ENCODE data around the gene HSD17B3.

DNA sequence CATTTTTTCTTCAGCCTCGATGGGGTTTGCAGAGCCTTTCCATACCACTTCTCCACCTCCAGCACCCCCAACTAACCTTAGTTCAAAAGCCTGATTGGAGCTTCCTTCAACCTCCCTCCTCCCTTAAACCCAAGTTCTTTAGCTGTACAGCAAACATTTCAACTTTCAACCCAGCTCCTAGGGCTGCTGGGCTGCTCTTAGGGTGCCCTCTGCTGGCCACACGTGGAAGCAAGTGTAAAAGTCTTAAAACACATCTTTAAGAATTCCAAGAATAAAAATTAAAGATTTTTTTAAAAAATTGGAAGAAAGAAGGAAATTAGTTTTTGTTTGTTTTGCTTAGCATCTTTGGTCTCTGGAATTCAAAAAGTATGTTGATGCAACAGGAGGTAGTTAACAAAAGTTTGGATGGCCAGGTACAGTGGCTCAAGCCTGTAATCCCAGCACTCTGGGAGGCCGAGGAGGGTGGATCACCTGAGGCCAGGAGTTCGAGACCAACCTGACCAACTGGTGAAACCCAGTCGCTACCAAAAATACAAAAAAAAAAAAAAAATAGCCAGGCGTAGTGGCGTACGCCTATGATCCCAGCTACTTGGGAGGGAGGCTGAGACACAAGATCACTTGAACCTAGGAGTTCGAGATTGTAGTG is 15.5 kb upstream of the HSD17B3 start:
- TF ChIP-seq EZH2 (IDR thresholded peaks at IDR 0.05; ENCODE audit: borderline replicate concordance, low read length): no peak
- TF ChIP-seq, protein P1, sequence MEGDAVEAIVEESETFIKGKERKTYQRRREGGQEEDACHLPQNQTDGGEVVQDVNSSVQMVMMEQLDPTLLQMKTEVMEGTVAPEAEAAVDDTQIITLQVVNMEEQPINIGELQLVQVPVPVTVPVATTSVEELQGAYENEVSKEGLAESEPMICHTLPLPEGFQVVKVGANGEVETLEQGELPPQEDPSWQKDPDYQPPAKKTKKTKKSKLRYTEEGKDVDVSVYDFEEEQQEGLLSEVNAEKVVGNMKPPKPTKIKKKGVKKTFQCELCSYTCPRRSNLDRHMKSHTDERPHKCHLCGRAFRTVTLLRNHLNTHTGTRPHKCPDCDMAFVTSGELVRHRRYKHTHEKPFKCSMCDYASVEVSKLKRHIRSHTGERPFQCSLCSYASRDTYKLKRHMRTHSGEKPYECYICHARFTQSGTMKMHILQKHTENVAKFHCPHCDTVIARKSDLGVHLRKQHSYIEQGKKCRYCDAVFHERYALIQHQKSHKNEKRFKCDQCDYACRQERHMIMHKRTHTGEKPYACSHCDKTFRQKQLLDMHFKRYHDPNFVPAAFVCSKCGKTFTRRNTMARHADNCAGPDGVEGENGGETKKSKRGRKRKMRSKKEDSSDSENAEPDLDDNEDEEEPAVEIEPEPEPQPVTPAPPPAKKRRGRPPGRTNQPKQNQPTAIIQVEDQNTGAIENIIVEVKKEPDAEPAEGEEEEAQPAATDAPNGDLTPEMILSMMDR (IDR thresholded peaks at IDR 0.05; ENCODE audit: low read length): peak; percentile 79
